GM12878 (cell line): ENCODE measurements around the gene ZNF513. TPM values are rescaled to one million over a fixed set of nuclear protein-coding genes. Genes with fewer than 3 reads are reported as not detected.

Source experiments
- CREB1 ChIP-seq: IDR thresholded peaks from 2 replicates; pipeline ENCODE4 v1.6.1; 2012; ENCODE audit warnings: low read depth, mild to moderate bottlenecking, inconsistent platforms
- FOXM1 ChIP-seq: IDR thresholded peaks from 2 replicates; pipeline ENCODE4 v1.6.1; 2012; ENCODE audit warnings: low read depth, mild to moderate bottlenecking, inconsistent platforms, low read length, moderate library complexity
- GABPA ChIP-seq: IDR thresholded peaks from 2 replicates; pipeline ENCODE4 v1.6.1; 2014; ENCODE audit warnings: antibody characterized with exemption, low read depth, mild to moderate bottlenecking, inconsistent platforms
- JUNB ChIP-seq: IDR thresholded peaks from 2 replicates; pipeline ENCODE4 v1.6.1; 2016; ENCODE audit warnings: antibody characterized with exemption, mild to moderate bottlenecking
- LARP7 ChIP-seq: fragments of 450-650 bp; IDR thresholded peaks from 2 replicates; pipeline ENCODE4 v1.6.1; 2017; ENCODE audit warnings: mild to moderate bottlenecking
- MLLT1 ChIP-seq: fragments of 450-650 bp; IDR thresholded peaks from 2 replicates; pipeline ENCODE4 v1.6.1; 2016; ENCODE audit warnings: mild to moderate bottlenecking
- NBN ChIP-seq: fragments of 450-650 bp; IDR thresholded peaks from 2 replicates; pipeline ENCODE4 v1.6.1; 2016
- NFIC ChIP-seq: IDR thresholded peaks from 2 replicates; pipeline ENCODE4 v1.6.1; 2012; ENCODE audit warnings: low read depth, mild to moderate bottlenecking, inconsistent platforms, low read length, moderate library complexity
- PAX5 ChIP-seq: IDR thresholded peaks from 2 replicates; pipeline ENCODE4 v1.6.1; 2011; ENCODE audit warnings: low read depth, low read length, borderline replicate concordance
- RELB ChIP-seq: fragments of 450-650 bp; IDR thresholded peaks from 2 replicates; pipeline ENCODE4 v1.6.1; 2017; ENCODE audit warnings: low read depth, mild to moderate bottlenecking, moderate library complexity
- SMAD1 ChIP-seq: fragments of 450-650 bp; IDR thresholded peaks from 2 replicates; pipeline ENCODE4 v1.6.1; 2018; ENCODE audit warnings: mild to moderate bottlenecking, low read depth; ENCODE audit not compliant: partially characterized antibody
- SP1 ChIP-seq: IDR thresholded peaks from one replicate; pipeline ENCODE4 v1.6.1; 2011; ENCODE audit warnings: low read depth, low read length
- SREBF2 ChIP-seq: IDR thresholded peaks from 2 replicates; pipeline ENCODE4 v1.6.1; 2012; ENCODE audit warnings: mild to moderate bottlenecking, low read length
- ZBED1 ChIP-seq: IDR thresholded peaks from 2 replicates; pipeline ENCODE4 v1.6.1; 2016; ENCODE audit warnings: borderline replicate concordance
- ZNF217 ChIP-seq: fragments of 450-650 bp; IDR thresholded peaks from 2 replicates; pipeline ENCODE4 v1.6.1; 2017; ENCODE audit warnings: antibody characterized with exemption, mild to moderate bottlenecking
- ZNF592 ChIP-seq: fragments of 450-650 bp; IDR thresholded peaks from 2 replicates; pipeline ENCODE4 v1.6.1; 2017; ENCODE audit warnings: mild to moderate bottlenecking, moderate library complexity
- polyA plus RNA-seq, 11 experiments: library from polyadenylated mRNA; depleted of rRNA in 4 of 11; unstranded in 6 of 11; stranded (reverse) in 5 of 11; fragments of >200 nt; fragmentation: Nextera tagmentation in 4 of 11; fragmentation: Illumina TruSeq in 1 of 11; extraction: Ambion mirVana in 4 of 11; extraction: Trizol in 1 of 11; gene quantifications; 1 replicate in 1 of 11; 2 replicates in 10 of 11; pipeline versions ENCODE4 v1.2.1 to v1.2.3, GENCODE V29; 2011 to 2016; ENCODE audit warnings: inconsistent platforms in 2 of 11, missing spikeins in 2 of 11, low read depth in 1 of 11
- total RNA-seq, 4 experiments: library from RNA; depleted of rRNA in 3 of 4; stranded (reverse); fragments of >200 nt in 3 of 4; fragmentation: Illumina TruSeq in 1 of 4; extraction: Trizol in 1 of 4; gene quantifications; 2 replicates each; pipeline versions ENCODE4 v1.2.1 to v1.2.3, GENCODE V29; 2013 to 2021
- TF ChIP-seq, protein P1 (sequence below): fragments of 450-650 bp; IDR thresholded peaks from 2 replicates; pipeline ENCODE4 v1.6.1; 2014; ENCODE audit warnings: mild to moderate bottlenecking

ZNF513 gene
- total and polyA plus RNA-seq, 10 of the 15 experiments (the other 5 are each of a cell fraction or from before 2014, with no cell fraction given): 0.06 to 16.4 (median 5.6) TPM

DNA sequence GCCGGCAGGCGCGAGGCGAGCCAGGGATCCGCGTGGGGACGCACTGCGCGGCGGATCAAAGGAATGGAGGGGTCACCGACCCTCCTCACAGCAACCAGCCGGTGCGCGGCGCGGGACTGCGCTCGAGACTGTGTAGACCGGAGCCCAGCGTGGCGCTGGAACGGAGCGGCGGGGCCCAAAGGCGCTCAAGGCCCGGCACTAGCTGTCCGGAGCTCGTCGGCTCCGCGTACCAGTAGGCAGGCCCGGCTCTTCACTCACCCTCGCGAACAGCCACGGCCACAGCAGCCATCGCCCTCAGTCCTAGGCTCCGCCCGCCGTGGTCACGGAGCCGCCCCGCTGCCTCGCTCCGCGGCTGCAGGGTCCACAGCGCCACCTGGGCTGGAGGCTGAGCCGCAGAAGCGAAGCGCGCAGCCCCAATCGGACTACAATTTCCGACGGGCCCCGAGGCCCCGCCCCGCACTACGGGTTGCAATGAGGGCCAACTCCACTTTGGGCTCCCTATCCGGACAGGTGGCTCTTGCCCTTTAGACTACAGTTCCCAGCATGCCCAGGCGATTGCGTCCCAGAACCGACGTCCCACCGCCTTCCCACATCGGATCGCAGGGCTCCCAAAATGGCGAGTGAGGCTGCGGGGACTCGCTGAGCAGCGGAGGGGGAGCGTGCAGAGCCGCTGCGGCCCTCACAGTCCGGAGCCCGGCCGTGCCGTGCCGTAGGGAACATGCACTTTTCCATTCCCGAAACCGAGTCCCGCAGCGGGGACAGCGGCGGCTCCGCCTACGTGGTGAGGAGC lies 10.3 kb downstream of the ZNF513 start, which contains the start of the genes EIF2B4 and SNX17 (continued):
- TF ChIP-seq, protein P1, sequence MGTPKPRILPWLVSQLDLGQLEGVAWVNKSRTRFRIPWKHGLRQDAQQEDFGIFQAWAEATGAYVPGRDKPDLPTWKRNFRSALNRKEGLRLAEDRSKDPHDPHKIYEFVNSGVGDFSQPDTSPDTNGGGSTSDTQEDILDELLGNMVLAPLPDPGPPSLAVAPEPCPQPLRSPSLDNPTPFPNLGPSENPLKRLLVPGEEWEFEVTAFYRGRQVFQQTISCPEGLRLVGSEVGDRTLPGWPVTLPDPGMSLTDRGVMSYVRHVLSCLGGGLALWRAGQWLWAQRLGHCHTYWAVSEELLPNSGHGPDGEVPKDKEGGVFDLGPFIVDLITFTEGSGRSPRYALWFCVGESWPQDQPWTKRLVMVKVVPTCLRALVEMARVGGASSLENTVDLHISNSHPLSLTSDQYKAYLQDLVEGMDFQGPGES: no peak
- TF ChIP-seq SREBF2 (no peak), NBN (peak; percentile 91), SP1 (peak; percentile 97), ZNF592 (peak; percentile 60; the same call in 1 of the 2 replicates), ZBED1 (no peak), PAX5 (peak; percentile 90), ZNF217 (no peak), MLLT1 (no peak; the same call in 1 of the 2 replicates), FOXM1 (no peak), RELB (peak; percentile 85; the same call in 1 of the 2 replicates), GABPA (peak; percentile 56; the same call in 1 of the 2 replicates), LARP7 (peak; percentile 92), SMAD1 (no peak), NFIC (no peak), CREB1 (peak; percentile 94), JUNB (no peak)
